Measurements from ENCODE around the gene RPUSD2. TPM values are rescaled to one million over a fixed set of nuclear protein-coding genes. Genes with fewer than 3 reads are reported as not detected.

The RPUSD2 gene
- total and polyA plus RNA-seq, 4 donors, result 5.2 to 9.4 (median 8.2) TPM

DNA sequence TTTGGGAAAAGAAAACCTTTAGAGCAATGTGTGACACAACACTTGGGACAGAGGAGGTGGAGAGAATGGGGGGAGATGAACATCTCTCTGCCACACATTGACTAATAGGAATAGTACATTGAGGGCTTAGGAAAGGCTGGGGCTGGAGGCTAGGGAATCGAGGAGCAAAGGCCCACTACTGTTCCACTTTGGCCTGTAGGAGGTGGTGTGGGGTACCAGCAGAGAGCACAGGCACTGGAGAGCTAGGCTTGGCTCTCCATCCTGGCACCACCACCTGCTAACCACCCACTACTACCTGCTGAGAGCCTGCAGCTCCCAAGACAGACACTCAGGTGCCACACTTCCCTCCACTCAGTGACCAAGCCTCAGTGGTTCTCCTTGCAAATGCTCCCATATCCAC, 23.6 kb upstream of the RPUSD2 start:
- Histone ChIP-seq H3K9ac (ENCODE audit: insufficient read depth in 1 of 2, low read length in 2 of 2) (no peak overlapping the region), H3K9me3 (ENCODE audit: control insufficient read depth in 4 of 4, insufficient read depth in 3 of 4, low read length in 3 of 4) (peaks cover 0 to 1% (median 0%) of the 10 kb centered on the region in 4 donors), H3K36me3 (ENCODE audit: control insufficient read depth in 4 of 4, insufficient read depth in 4 of 4, low read length in 4 of 4) (peaks cover 0 to 9% (median 7%) of the 10 kb centered on the region in 4 donors), H3K4me3 (no peak overlapping the region), H3K4me1 (ENCODE audit: control insufficient read depth in 5 of 5, insufficient read depth in 5 of 5, low read length in 5 of 5) (peaks cover 0 to 16% (median 0%) of the 10 kb centered on the region in 5 donors), H3K27ac (ENCODE audit: low read depth in 1 of 2, low read length in 1 of 2) (no peak overlapping the region), H3K27me3 (ENCODE audit: control insufficient read depth in 3 of 3, insufficient read depth in 3 of 3, low read length in 2 of 3) (no peaks in the 10 kb centered on the region)
- DNase-seq (no peak), ATAC-seq (ENCODE audit: insufficient read depth, low FRiP score) (no peak)
- WGBS, 2 donors, result 81 to 82% methylated on average over 1 of the region's 1 CpG
- TF ChIP-seq CTCF (IDR thresholded peaks at IDR 0.05; ENCODE audit: control extremely low read depth, extremely low read depth), result no peak

- Histone ChIP-seq H3K4me1 (ENCODE audit: control insufficient read depth in 5 of 5, insufficient read depth in 5 of 5, low read length in 5 of 5) (peaks cover 0 to 19% (median 0%) of the 10 kb centered on the region in 5 donors), H3K4me3 (no peak overlapping the region), H3K9ac (ENCODE audit: insufficient read depth in 1 of 2, low read length in 2 of 2) (no peak overlapping the region), H3K27me3 (ENCODE audit: control insufficient read depth in 3 of 3, insufficient read depth in 3 of 3, low read length in 2 of 3) (no peaks in the 10 kb centered on the region), H3K36me3 (ENCODE audit: control insufficient read depth in 4 of 4, insufficient read depth in 4 of 4, low read length in 4 of 4) (peaks cover 2 to 18% (median 8%) of the 10 kb centered on the region in 4 donors), H3K9me3 (ENCODE audit: control insufficient read depth in 4 of 4, insufficient read depth in 3 of 4, low read length in 3 of 4) (peaks cover 0 to 1% (median 0%) of the 10 kb centered on the region in 4 donors), H3K27ac (ENCODE audit: low read depth in 1 of 2, low read length in 1 of 2) (no peak overlapping the region)
- no peak for DNase-seq
- WGBS, 2 donors, result 91 to 98% methylated on average over 2 of the region's 2 CpGs
- no peak for ATAC-seq (ENCODE audit: insufficient read depth, low FRiP score)
- no peak for TF ChIP-seq CTCF (IDR thresholded peaks at IDR 0.05; ENCODE audit: control extremely low read depth, extremely low read depth)
Measured at GRCh38 chr15:40548610-40549009, 20.5 kb upstream of the RPUSD2 start.

- no peak for DNase-seq
- TF ChIP-seq CTCF (IDR thresholded peaks at IDR 0.05; ENCODE audit: control extremely low read depth, extremely low read depth), result no peak
- no peak for ATAC-seq (ENCODE audit: insufficient read depth, low FRiP score)
- no peaks in the 10 kb centered on the region for H3K27me3 ChIP-seq (ENCODE audit: control insufficient read depth in 3 of 3, insufficient read depth in 3 of 3, low read length in 2 of 3)
- peaks cover 0 to 22% (median 0%) of the 10 kb centered on the region in 5 donors for H3K4me1 ChIP-seq (ENCODE audit: control insufficient read depth in 5 of 5, insufficient read depth in 5 of 5, low read length in 5 of 5)
- H3K9me3 ChIP-seq (ENCODE audit: control insufficient read depth in 4 of 4, insufficient read depth in 3 of 4, low read length in 3 of 4), result peaks cover 0 to 1% (median 0%) of the 10 kb centered on the region in 4 donors
- WGBS, 2 donors, result 79 to 89% methylated on average over 8 to 9 of the region's 9 CpGs
- peak overlapping the region in 1 of 2 donors; percentile 75 for H3K27ac ChIP-seq (ENCODE audit: low read depth in 1 of 2, low read length in 1 of 2)
- no peak overlapping the region for H3K4me3 ChIP-seq
- peaks cover 2 to 18% (median 8%) of the 10 kb centered on the region in 4 donors for H3K36me3 ChIP-seq (ENCODE audit: control insufficient read depth in 4 of 4, insufficient read depth in 4 of 4, low read length in 4 of 4)
- H3K9ac ChIP-seq (ENCODE audit: insufficient read depth in 1 of 2, low read length in 2 of 2), result no peak overlapping the region
Measured at GRCh38 chr15:40549894-40550293, 19.2 kb upstream of the RPUSD2 start.
